Astrocyte (in vitro differentiated cells and primary cell): Measurements from ENCODE around the gene LIME1. TPM values are rescaled to one million over a fixed set of nuclear protein-coding genes. Genes with fewer than 3 reads are reported as not detected.

Source experiments
- DNase-seq: peaks from one replicate; pipeline ENCODE4 v3.0.0-alpha.2; 2010; ENCODE audit warnings: low read depth
- FAIRE-seq: peaks from 2 replicates; lab custom pipeline; 2011; peaks lifted over from hg19 to GRCh38; lab: Jason Lieb, UNC
- H2AFZ ChIP-seq: 2 replicates; pipeline ENCODE4 v1.6.0; 2012; ENCODE audit warnings: low read depth, low read length, inconsistent platforms
- H3K27ac ChIP-seq: 2 replicates; pipeline ENCODE4 v1.5.1; 2011; ENCODE audit warnings: low read depth, low read length, inconsistent platforms
- H3K27me3 ChIP-seq: 2 replicates; pipeline ENCODE4 v1.6.0; 2011; ENCODE audit warnings: low read length, inconsistent platforms; ENCODE audit not compliant: insufficient read depth
- H3K36me3 ChIP-seq: 2 replicates; pipeline ENCODE4 v1.5.1; 2011; ENCODE audit warnings: low read length, inconsistent platforms; ENCODE audit not compliant: insufficient read depth
- H3K4me1 ChIP-seq: 2 replicates; pipeline ENCODE4 v1.5.1; 2011; ENCODE audit warnings: low read length, inconsistent platforms; ENCODE audit not compliant: insufficient read depth
- H3K4me2 ChIP-seq: 2 replicates; pipeline ENCODE4 v1.6.0; 2012; ENCODE audit warnings: low read length, inconsistent platforms
- H3K4me3 ChIP-seq: 2 replicates; pipeline ENCODE4 v1.5.1; 2011; ENCODE audit warnings: low read depth, mild to moderate bottlenecking, low read length, inconsistent platforms; ENCODE audit not compliant: insufficient read depth
- H3K79me2 ChIP-seq: 2 replicates; pipeline ENCODE4 v1.6.0; 2012; ENCODE audit warnings: mild to moderate bottlenecking, low read length, inconsistent platforms; ENCODE audit not compliant: insufficient read depth
- H3K9ac ChIP-seq: 2 replicates; pipeline ENCODE4 v1.6.0; 2012; ENCODE audit warnings: mild to moderate bottlenecking, low read length, inconsistent platforms
- H3K9me3 ChIP-seq: 2 replicates; pipeline ENCODE4 v1.5.1; 2012; ENCODE audit warnings: low read depth, mild to moderate bottlenecking, low read length, inconsistent platforms; ENCODE audit not compliant: insufficient read depth
- H4K20me1 ChIP-seq: 2 replicates; pipeline ENCODE4 v1.6.0; 2012; ENCODE audit warnings: low read length, inconsistent platforms; ENCODE audit not compliant: insufficient read depth
- H3K27ac Mint-ChIP-seq: one replicate; pipeline ENCODE4 v1.8.0; 2021; ENCODE audit warnings: mild to moderate bottlenecking, mixed read lengths; ENCODE audit not compliant: unreplicated experiment
- H3K27me3 Mint-ChIP-seq: one replicate; pipeline ENCODE4 v1.8.0; 2021; ENCODE audit warnings: low read depth, mixed read lengths; ENCODE audit not compliant: unreplicated experiment
- H3K36me3 Mint-ChIP-seq: one replicate; pipeline ENCODE4 v1.8.0; 2021; ENCODE audit warnings: low read depth, mixed read lengths; ENCODE audit not compliant: unreplicated experiment
- H3K4me1 Mint-ChIP-seq: one replicate; pipeline ENCODE4 v1.8.0; 2021; ENCODE audit warnings: low read depth, mixed read lengths; ENCODE audit not compliant: unreplicated experiment
- H3K4me3 Mint-ChIP-seq: one replicate; pipeline ENCODE4 v1.8.0; 2021; ENCODE audit warnings: mild to moderate bottlenecking, moderate library complexity, mixed read lengths; ENCODE audit not compliant: unreplicated experiment
- H3K9me3 Mint-ChIP-seq: one replicate; pipeline ENCODE4 v1.8.0; 2021; ENCODE audit warnings: mild to moderate bottlenecking, mixed read lengths; ENCODE audit not compliant: unreplicated experiment
- EZH2 ChIP-seq: IDR thresholded peaks from 2 replicates; pipeline ENCODE4 v1.6.1; 2012; ENCODE audit warnings: mild to moderate bottlenecking, low read length, inconsistent platforms; ENCODE audit not compliant: insufficient read depth
- total RNA-seq: library from RNA; stranded (reverse); gene quantifications from 2 replicates; pipeline ENCODE4 v1.2.1, GENCODE V29; 2021
- TF ChIP-seq, protein P1 (sequence below): IDR thresholded peaks from 2 replicates; pipeline ENCODE4 v1.5.1; 2011; ENCODE audit warnings: low read depth, mild to moderate bottlenecking, inconsistent platforms, low read length, moderate library complexity; ENCODE audit not compliant: insufficient read depth

LIME1 gene
- total RNA-seq, 1 donor from 2014 or later: 7.6 TPM

DNA sequence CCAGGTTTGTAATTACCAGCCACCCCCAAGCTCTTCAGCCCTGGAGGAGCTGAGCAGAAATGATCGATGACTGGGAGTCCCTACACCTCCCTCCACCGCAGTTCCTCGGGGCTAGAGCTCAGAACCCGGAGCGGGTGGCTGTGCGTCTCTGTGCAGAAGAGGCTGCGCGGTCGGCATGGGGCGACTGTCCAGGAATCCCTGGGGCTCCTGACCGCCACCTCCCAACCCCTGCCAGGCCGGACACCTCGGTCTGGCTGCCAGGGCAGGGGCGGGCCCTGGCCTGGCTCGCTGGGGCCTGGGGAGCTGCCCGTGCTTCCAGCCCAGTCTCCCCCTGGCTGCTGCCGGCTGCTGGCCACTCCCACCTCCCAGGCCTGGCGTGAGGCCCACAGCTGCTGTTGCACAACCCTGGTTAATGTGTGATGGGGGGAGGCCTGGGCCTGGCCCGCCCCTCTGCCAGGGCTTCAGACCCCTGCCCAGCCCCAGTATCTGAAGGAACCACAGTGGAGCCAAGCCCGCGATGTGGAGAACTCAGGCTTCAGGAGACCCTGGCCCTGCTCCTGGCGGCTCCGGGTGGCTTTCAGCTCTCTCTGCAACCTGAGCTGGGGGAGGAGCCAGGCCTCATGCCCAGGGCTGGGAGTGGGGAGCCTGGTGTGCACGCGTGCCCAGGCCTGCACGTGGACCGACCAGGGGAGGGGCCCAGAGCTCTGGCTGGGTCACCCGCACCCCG lies 4.3 kb downstream of the LIME1 start:
- TF ChIP-seq, protein P1, sequence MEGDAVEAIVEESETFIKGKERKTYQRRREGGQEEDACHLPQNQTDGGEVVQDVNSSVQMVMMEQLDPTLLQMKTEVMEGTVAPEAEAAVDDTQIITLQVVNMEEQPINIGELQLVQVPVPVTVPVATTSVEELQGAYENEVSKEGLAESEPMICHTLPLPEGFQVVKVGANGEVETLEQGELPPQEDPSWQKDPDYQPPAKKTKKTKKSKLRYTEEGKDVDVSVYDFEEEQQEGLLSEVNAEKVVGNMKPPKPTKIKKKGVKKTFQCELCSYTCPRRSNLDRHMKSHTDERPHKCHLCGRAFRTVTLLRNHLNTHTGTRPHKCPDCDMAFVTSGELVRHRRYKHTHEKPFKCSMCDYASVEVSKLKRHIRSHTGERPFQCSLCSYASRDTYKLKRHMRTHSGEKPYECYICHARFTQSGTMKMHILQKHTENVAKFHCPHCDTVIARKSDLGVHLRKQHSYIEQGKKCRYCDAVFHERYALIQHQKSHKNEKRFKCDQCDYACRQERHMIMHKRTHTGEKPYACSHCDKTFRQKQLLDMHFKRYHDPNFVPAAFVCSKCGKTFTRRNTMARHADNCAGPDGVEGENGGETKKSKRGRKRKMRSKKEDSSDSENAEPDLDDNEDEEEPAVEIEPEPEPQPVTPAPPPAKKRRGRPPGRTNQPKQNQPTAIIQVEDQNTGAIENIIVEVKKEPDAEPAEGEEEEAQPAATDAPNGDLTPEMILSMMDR: no peak
- TF ChIP-seq EZH2: no peak
- no peak for FAIRE-seq

DNA sequence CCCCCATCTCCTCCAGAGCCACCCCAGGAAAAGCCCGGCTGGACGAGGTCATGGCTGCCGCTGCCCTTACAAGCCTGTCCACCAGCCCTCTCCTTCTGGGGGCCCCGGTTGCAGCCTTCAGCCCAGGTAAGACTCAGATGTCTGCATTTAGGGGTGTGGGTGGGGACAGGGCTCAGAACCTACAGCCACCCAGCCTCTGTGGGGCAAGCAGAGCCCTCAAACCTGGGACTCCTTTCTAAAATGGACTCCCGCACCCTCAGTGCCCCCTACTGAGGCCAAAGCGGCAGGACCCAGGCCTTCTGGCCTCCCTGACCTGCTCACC lies 4.9 kb downstream of the LIME1 start:
- Histone ChIP-seq H3K4me1 (peaks cover 15% of the 10 kb centered on the region), H3K9me3 (no peaks in the 10 kb centered on the region), H3K4me3 (peak overlapping the region; percentile 74), H3K9ac (peak overlapping the region; percentile 83), H3K4me2 (peak overlapping the region; percentile 98), H4K20me1 (peaks cover 32% of the 10 kb centered on the region), H3K27me3 (no peaks in the 10 kb centered on the region), H3K27ac (no peak overlapping the region), H3K36me3 (no peaks in the 10 kb centered on the region), H3K79me2 (peaks cover 8% of the 10 kb centered on the region), H2AFZ (no peak overlapping the region)
- TF ChIP-seq, protein P1: no peak
- TF ChIP-seq EZH2: no peak
- Mint-ChIP-seq H3K9me3 (no peaks in the 10 kb centered on the region), H3K4me1 (no peaks in the 10 kb centered on the region), H3K27me3 (no peaks in the 10 kb centered on the region), H3K4me3 (peak overlapping the region; percentile 73), H3K27ac (no peak overlapping the region), H3K36me3 (peaks cover 4% of the 10 kb centered on the region)
- no peak for FAIRE-seq
- no peak for DNase-seq

More for the DNA sequence above, 4.3 kb downstream of the LIME1 start:
- no peaks in the 10 kb centered on the region for H3K36me3 ChIP-seq
- Mint-ChIP-seq H3K4me1 (no peaks in the 10 kb centered on the region), H3K36me3 (peaks cover 6% of the 10 kb centered on the region), H3K27ac (no peak overlapping the region), H3K4me3 (peak overlapping the region; percentile 66), H3K9me3 (no peaks in the 10 kb centered on the region), H3K27me3 (no peaks in the 10 kb centered on the region)
- peak; percentile 72 for DNase-seq
- H4K20me1 ChIP-seq: peaks cover 37% of the 10 kb centered on the region
- peak overlapping the region; percentile 74 for H3K4me3 ChIP-seq
- peak overlapping the region; percentile 98 for H3K4me2 ChIP-seq
- H3K9ac ChIP-seq: peak overlapping the region; percentile 83
- H3K79me2 ChIP-seq: peaks cover 8% of the 10 kb centered on the region
- H2AFZ ChIP-seq: peak overlapping the region; percentile 18
- no peaks in the 10 kb centered on the region for H3K9me3 ChIP-seq
- H3K4me1 ChIP-seq: peaks cover 15% of the 10 kb centered on the region
- peak overlapping the region; percentile 65 for H3K27ac ChIP-seq
- H3K27me3 ChIP-seq: no peaks in the 10 kb centered on the region
